CD4-positive, CD25-positive, alpha-beta regulatory T cell (primary cell): Measurements from ENCODE around the gene KRTAP12-2. TPM values are rescaled to one million over a fixed set of nuclear protein-coding genes. Genes with fewer than 3 reads are reported as not detected.
A peak's percentile ranks its signal among the peaks of the same experiment; 100 is the strongest.

Source experiments
- ATAC-seq, 2 donors: fragments of 150-1000 bp; cut with Tn5 transposase; one replicate each; pipeline ENCODE4 v1.10.0; 2021; ENCODE audit warnings: low read depth in 2 of 2, moderate number of reproducible peaks in 2 of 2, moderate library complexity in 1 of 2
- DNase-seq, 3 donors: peaks; one replicate each; pipeline versions ENCODE4 v3.0.0 to v3.0.0-alpha.2; 2012 to 2022; ENCODE audit warnings: mixed read lengths in 1 of 3
- H3K27ac ChIP-seq: one replicate; pipeline ENCODE4 v1.7.0; 2013; ENCODE audit warnings: mild to moderate bottlenecking, low read length; ENCODE audit not compliant: insufficient read depth, poor library complexity, severe bottlenecking
- H3K27me3 ChIP-seq: one replicate; pipeline ENCODE4 v1.7.0; 2013; ENCODE audit warnings: low read length; ENCODE audit not compliant: control insufficient read depth, insufficient read depth
- H3K36me3 ChIP-seq: one replicate; pipeline ENCODE4 v1.7.0; 2013; ENCODE audit warnings: mild to moderate bottlenecking, low read length, moderate library complexity; ENCODE audit not compliant: control insufficient read depth, insufficient read depth
- H3K4me1 ChIP-seq: 2 replicates; pipeline ENCODE4 v1.7.0; 2013; ENCODE audit warnings: mild to moderate bottlenecking, low read length; ENCODE audit not compliant: insufficient read depth, control insufficient read depth, poor library complexity, severe bottlenecking
- H3K4me3 ChIP-seq: one replicate; pipeline ENCODE4 v1.7.0; 2013; ENCODE audit warnings: low read depth, mild to moderate bottlenecking, low read length, moderate library complexity
- H3K9me3 ChIP-seq, 2 experiments: 1 replicate in 1 of 2; 2 replicates in 1 of 2; pipeline ENCODE4 v1.7.0; 2013; ENCODE audit warnings: low read length in 2 of 2, mild to moderate bottlenecking in 1 of 2, moderate library complexity in 1 of 2; ENCODE audit not compliant: control insufficient read depth in 2 of 2
- H3K27ac Mint-ChIP-seq, 3 donors: one replicate each; pipeline ENCODE4 v1.8.0; 2020 to 2022; ENCODE audit warnings: mild to moderate bottlenecking in 3 of 3, mixed read lengths in 3 of 3, moderate library complexity in 2 of 3
- H3K27me3 Mint-ChIP-seq: one replicate; pipeline ENCODE4 v1.8.0; 2022; ENCODE audit warnings: mild to moderate bottlenecking, mixed read lengths
- H3K36me3 Mint-ChIP-seq: one replicate; pipeline ENCODE4 v1.8.0; 2020; ENCODE audit warnings: mixed read lengths
- H3K4me1 Mint-ChIP-seq, 4 donors: one replicate each; pipeline ENCODE4 v1.8.0; 2020 to 2022; ENCODE audit warnings: mixed read lengths in 4 of 4, mild to moderate bottlenecking in 1 of 4
- H3K4me3 Mint-ChIP-seq, 4 donors: one replicate each; pipeline ENCODE4 v1.8.0; 2020 to 2022; ENCODE audit warnings: mild to moderate bottlenecking in 4 of 4, mixed read lengths in 4 of 4, moderate library complexity in 3 of 4
- H3K9me3 Mint-ChIP-seq, 7 donors: one replicate each; pipeline ENCODE4 v1.8.0; 2020 to 2022; ENCODE audit warnings: mixed read lengths in 7 of 7, mild to moderate bottlenecking in 3 of 7, moderate library complexity in 2 of 7
- polyA plus RNA-seq, 4 donors: library from polyadenylated mRNA; unstranded; fragments of 300-500 nt; fragmentation: Illumina TruSeq; gene quantifications; one replicate each; pipeline ENCODE4 v1.2.3, GENCODE V29; 2021
- total RNA-seq: library from RNA; stranded (reverse); gene quantifications from one replicate; pipeline ENCODE4 v1.2.3, GENCODE V29; 2022

The KRTAP12-2 gene, protein sequence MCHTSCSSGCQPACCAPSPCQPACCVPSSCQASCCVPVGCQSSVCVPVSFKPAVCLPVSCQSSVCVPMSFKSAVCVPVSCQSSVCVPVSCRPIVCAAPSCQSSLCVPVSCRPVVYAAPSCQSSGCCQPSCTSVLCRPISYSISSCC
- total RNA-seq (not detected), polyA plus RNA-seq (not detected)

DNA sequence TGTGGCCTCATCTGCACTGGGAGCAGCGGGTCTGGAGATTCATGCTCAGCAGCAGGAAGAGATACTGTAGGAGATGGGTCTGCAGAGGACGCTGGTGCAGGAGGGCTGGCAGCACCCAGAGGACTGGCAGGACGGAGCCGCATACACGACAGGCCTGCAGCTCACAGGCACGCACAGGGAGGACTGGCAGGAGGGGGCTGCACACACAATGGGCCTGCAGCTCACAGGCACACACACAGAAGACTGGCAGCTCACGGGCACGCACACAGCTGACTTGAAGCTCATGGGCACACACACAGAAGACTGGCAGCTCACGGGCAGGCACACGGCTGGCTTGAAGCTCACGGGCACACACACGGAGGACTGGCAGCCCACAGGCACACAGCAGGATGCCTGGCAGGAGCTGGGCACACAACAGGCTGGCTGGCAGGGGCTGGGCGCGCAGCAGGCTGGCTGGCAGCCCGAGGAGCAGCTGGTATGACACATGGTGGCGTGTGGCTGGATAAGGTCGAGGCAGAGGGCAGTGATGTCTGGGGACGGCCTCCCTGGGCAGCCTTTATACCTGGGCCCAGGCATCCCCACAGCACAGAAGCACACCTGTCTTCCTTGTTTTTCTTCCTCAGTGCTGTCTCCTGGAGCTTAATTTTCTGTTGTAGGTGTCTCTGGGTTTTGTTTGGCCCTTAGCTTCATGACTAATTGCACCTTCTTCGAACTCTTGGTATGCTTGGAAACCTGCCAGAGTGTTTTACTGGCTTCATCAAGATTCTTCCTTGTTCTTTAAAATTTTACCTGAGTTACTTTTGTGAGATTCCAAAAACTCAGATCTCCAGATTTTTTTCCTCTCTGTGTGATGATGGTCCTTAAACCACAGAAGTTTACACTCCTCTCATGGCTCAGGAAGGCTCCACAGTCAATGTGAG, at the start of gene KRTAP12-2:
TSS of gene KRTAP12-2 (minus strand) at position 527 of the 920 bp plus-strand sequence. CDS start at position 486, 41 bp downstream.
- Mint-ChIP-seq H3K27me3 (peaks cover 20% of the 10 kb centered on the region), H3K27ac (no peak within 1 kb of the TSS)

DNA sequence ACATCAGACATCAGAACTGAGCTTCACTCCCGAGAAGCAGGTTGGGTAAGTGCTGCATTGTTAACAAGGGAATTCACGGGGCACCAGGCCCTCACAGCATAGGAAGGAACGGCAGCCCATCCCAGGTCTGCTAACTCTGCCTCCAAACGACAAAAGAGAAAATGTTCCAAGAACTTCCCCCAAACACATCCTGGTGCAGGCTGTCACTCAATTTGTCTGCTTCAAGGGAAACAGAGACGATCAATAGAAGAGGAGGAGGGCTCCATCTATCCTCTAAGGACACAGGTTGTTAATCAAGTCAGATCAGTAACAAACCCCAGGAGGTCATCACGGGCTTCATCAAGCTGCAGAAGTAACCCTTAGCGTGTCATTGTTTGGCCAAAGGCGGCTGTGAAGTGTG, 48.2 kb upstream of the KRTAP12-2 start:
- Mint-ChIP-seq H3K4me3 (no peak overlapping the region), H3K27ac (no peak overlapping the region), H3K4me1 (peaks cover 0 to 11% (median 8%) of the 10 kb centered on the region in 4 donors), H3K9me3 (peaks cover 0 to 8% (median 2%) of the 10 kb centered on the region in 7 donors), H3K36me3 (no peaks in the 10 kb centered on the region), H3K27me3 (peaks cover 84% of the 10 kb centered on the region)
- no peak overlapping the region for H3K4me3 ChIP-seq
- H3K27ac ChIP-seq: no peak overlapping the region
- DNase-seq (no peak), ATAC-seq (no peak)
- no peaks in the 10 kb centered on the region for H3K9me3 ChIP-seq
- no peaks in the 10 kb centered on the region for H3K4me1 ChIP-seq
- peaks cover 23% of the 10 kb centered on the region for H3K27me3 ChIP-seq
- no peaks in the 10 kb centered on the region for H3K36me3 ChIP-seq

More for the DNA sequence above, at the start of gene KRTAP12-2:
- Histone ChIP-seq H3K4me3 (no peak within 1 kb of the TSS), H3K36me3 (no peaks in the 10 kb centered on the region), H3K27me3 (peaks cover 9% of the 10 kb centered on the region), H3K27ac (no peak within 1 kb of the TSS), H3K9me3 (peaks cover 3 to 9% of the 10 kb centered on the region in 2 experiments), H3K4me1 (no peaks in the 10 kb centered on the region)
- no peak within 1 kb of the TSS for H3K4me3 Mint-ChIP-seq
- H3K9me3 Mint-ChIP-seq: peaks cover 0 to 22% (median 7%) of the 10 kb centered on the region in 7 donors
- DNase-seq (no peak), ATAC-seq (no peak)
- H3K36me3 Mint-ChIP-seq: no peaks in the 10 kb centered on the region
- H3K4me1 Mint-ChIP-seq: no peaks in the 10 kb centered on the region

DNA sequence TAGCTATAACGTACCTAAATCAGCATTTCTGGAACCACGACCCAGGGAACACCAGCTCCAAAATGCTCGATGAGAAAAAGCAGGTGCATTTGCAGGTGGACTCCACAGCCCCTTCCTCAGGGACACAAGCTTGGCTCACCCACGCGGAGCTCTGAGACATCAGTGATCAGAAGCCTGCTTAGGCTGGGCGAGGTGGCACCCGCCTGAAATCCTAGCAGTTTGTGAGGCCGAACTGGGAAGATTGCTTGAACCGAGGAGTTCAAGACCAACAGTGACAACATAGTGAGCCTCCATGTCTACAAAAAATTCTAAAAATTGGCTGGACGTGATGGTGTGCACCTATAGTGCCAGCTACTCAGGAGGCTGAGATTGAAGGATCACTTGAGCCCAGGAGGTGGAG, 47.1 kb upstream of the KRTAP12-2 start:
- H3K4me1 Mint-ChIP-seq: peaks cover 0 to 19% (median 11%) of the 10 kb centered on the region in 4 donors
- peaks cover 86% of the 10 kb centered on the region for H3K27me3 Mint-ChIP-seq
- Histone ChIP-seq H3K4me1 (no peaks in the 10 kb centered on the region), H3K9me3 (no peaks in the 10 kb centered on the region), H3K4me3 (no peak overlapping the region), H3K36me3 (no peaks in the 10 kb centered on the region), H3K27ac (no peak overlapping the region), H3K27me3 (peaks cover 21% of the 10 kb centered on the region)
- H3K36me3 Mint-ChIP-seq: no peaks in the 10 kb centered on the region
- peaks cover 0 to 8% (median 3%) of the 10 kb centered on the region in 7 donors for H3K9me3 Mint-ChIP-seq
- H3K4me3 Mint-ChIP-seq: no peak overlapping the region
- no peak overlapping the region for H3K27ac Mint-ChIP-seq
- ATAC-seq: no peak
- no peak for DNase-seq

DNA sequence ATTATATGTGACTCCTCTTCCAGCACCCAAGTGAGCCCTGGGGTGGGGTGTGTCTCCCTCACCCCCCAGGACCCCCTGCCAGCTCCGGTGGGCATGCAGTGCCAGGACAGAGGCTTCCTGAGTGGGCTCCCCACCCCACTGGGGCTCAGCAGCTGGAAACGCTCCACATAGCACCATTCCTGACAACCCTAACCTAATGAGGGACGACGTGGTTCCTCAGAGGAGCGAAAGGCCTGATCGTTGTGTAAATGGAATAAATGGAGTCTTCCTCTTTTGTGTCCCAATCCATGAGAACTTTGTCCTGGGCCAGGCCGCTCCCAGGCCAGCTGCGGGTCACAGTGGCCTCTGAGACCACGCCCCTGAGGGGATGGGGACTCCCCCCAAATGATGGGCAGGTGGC, 46.4 kb upstream of the KRTAP12-2 start:
- no peak overlapping the region for H3K4me3 Mint-ChIP-seq
- peaks cover 88% of the 10 kb centered on the region for H3K27me3 Mint-ChIP-seq
- no peak overlapping the region for H3K27ac Mint-ChIP-seq
- no peak for DNase-seq
- no peaks in the 10 kb centered on the region for H3K36me3 Mint-ChIP-seq
- H3K4me1 ChIP-seq: no peaks in the 10 kb centered on the region
- no peak for ATAC-seq
- H3K9me3 ChIP-seq: no peaks in the 10 kb centered on the region
- peaks cover 0 to 19% (median 11%) of the 10 kb centered on the region in 4 donors for H3K4me1 Mint-ChIP-seq
- H3K36me3 ChIP-seq: no peaks in the 10 kb centered on the region
- H3K27ac ChIP-seq: no peak overlapping the region
- peaks cover 15% of the 10 kb centered on the region for H3K27me3 ChIP-seq
- peaks cover 0 to 8% (median 3%) of the 10 kb centered on the region in 7 donors for H3K9me3 Mint-ChIP-seq
- H3K4me3 ChIP-seq: no peak overlapping the region

DNA sequence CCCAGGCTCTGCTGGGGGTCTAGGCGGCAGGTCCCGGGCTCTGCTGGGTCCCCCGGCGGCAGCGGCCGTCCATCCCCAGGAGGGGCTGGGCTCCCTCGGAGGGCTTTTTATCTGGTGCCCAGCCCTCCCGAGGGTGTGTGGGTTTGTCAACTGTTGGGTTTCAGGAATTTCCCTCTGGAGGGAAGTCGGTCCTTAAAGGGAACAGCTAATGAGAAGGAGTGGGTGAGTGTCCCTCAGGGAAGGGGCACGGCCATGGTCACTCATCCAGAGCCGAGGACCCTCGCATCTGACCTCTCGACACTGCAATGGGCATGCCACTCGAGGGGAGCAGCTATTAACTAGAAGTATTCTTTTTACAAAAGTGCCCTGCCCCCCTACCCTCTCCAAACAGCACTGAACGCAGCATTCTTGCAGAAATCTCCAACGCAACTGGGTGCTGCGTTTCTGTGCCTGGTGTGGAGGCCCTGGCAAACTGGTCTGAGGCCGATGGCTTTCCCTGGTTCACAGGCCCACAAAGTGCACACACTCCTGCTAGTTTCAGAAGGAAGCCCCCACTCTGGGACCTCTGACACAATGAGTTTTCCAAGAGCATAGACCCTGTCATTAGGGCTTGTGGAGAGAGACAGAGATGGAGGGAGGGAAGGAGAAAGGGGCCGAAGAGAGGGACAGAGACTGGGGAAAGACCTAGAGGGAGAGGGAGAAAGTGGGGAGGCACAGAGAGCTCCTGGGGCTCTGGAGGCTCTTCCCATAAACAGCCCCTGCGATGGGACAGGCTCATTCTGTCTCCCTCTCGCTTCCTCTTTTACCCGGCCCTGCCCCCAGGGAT, 45.7 kb upstream of the KRTAP12-2 start:
- H3K27me3 ChIP-seq: peaks cover 18% of the 10 kb centered on the region
- DNase-seq: no peak
- H3K4me3 Mint-ChIP-seq: no peak overlapping the region
- H3K36me3 ChIP-seq: no peaks in the 10 kb centered on the region
- no peaks in the 10 kb centered on the region for H3K4me1 ChIP-seq
- no peaks in the 10 kb centered on the region for H3K36me3 Mint-ChIP-seq
- no peak overlapping the region for H3K27ac Mint-ChIP-seq
- H3K27ac ChIP-seq: no peak overlapping the region
- H3K9me3 Mint-ChIP-seq: peaks cover 0 to 8% (median 3%) of the 10 kb centered on the region in 7 donors
- no peak overlapping the region for H3K4me3 ChIP-seq
- peaks cover 88% of the 10 kb centered on the region for H3K27me3 Mint-ChIP-seq
- ATAC-seq: no peak
- H3K4me1 Mint-ChIP-seq: peaks cover 0 to 19% (median 11%) of the 10 kb centered on the region in 4 donors
- no peaks in the 10 kb centered on the region for H3K9me3 ChIP-seq

DNA sequence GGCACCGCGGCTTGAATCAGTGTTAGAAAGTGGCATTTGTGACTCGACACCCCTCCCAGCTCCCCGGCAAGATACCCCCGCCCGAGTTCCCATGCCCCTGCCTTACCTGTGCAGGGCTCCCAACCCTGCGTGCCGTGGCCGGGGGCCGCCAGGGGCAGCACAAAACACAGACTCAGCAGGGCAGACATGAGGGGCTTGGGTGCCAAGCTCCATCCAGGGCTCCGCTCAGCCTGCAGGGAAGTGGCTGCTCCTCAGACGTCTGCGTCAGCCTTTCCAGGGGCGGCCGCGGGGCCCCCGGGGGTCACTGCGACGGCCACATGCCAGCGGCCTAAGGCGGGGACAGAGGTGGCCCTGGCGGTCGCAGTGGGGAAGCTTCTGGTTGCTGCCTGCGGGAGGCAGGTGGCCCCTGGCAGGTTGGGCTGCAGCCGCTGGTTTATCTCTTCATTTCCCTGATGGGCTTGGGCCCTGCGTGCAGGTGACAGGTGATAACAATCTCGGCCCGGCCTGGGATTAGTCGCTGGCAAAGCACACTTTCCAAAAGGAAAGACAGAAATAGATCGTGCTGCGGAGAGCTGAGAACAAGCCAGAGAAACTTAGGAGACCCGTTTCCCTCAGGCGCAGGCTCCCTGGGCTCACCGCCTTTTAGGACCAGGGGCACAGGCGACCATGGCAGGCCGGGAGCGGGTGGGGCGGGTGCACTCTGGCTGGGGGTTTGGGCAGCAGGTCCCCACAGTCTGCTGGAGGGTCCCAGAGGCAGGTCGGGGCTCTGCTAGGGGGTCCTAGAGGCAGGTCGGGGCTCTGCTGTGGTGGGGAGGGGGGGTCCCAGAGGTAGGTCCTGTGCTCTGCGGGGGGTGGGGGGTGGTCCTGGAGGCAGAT, 44.8 kb upstream of the KRTAP12-2 start, which contains the start of gene TSPEAR:
TSS of gene TSPEAR (minus strand) at position 246 of the 876 bp plus-strand sequence. CDS start at position 188, 58 bp downstream.
- H3K4me1 ChIP-seq: no peaks in the 10 kb centered on the region
- H3K4me3 Mint-ChIP-seq: peak within 1 kb of the TSS in 3 of 4 donors; percentile 17 to 33 (median 24)
- H3K4me1 Mint-ChIP-seq: peaks cover 0 to 19% (median 11%) of the 10 kb centered on the region in 4 donors

More for the DNA sequence above, 44.8 kb upstream of the KRTAP12-2 start, which contains the start of gene TSPEAR:
- H3K36me3 ChIP-seq: no peaks in the 10 kb centered on the region
- H3K4me3 ChIP-seq: no peak within 1 kb of the TSS
- H3K36me3 Mint-ChIP-seq: no peaks in the 10 kb centered on the region
- H3K9me3 Mint-ChIP-seq: peaks cover 0 to 8% (median 3%) of the 10 kb centered on the region in 7 donors
- no peak for DNase-seq
- H3K27ac ChIP-seq: no peak within 1 kb of the TSS
- peaks cover 0 to 3% of the 10 kb centered on the region in 2 experiments for H3K9me3 ChIP-seq
- H3K27me3 Mint-ChIP-seq: peaks cover 89% of the 10 kb centered on the region
- peaks cover 18% of the 10 kb centered on the region for H3K27me3 ChIP-seq
- H3K27ac Mint-ChIP-seq: no peak within 1 kb of the TSS
- no peak for ATAC-seq
